Heart left ventricle (tissue), 16 donors: ENCODE measurements around the gene OSBPL7. TPM values are rescaled to one million over a fixed set of nuclear protein-coding genes. Genes with fewer than 3 reads are reported as not detected.
A peak's percentile ranks its signal among the peaks of the same experiment; 100 is the strongest.

Source experiments
- ATAC-seq, 4 donors: fragments of 200-7000 bp; cut with Tn5 transposase; one replicate each; pipeline ENCODE4 v1.9.1; 2020 to 2022; ENCODE audit warnings: moderate library complexity in 4 of 4, mild to moderate bottlenecking in 3 of 4, moderate number of reproducible peaks in 1 of 4
- DNase-seq, 5 donors: peaks; one replicate each; pipeline ENCODE4 v3.0.0-alpha.2; 2020
- H3K27ac ChIP-seq, 12 donors: fragments of 200-600 bp; sonication (generic) in 4 of 12; one replicate each; pipeline versions ENCODE4 v1.5.0 to v1.8.0; 2016 to 2022; ENCODE audit warnings: mild to moderate bottlenecking in 2 of 12
- H3K27me3 ChIP-seq, 9 donors: fragments of 200-600 bp; sonication (generic) in 2 of 9; one replicate each; pipeline versions ENCODE4 v1.5.1 to v1.8.0; 2016 to 2022; ENCODE audit warnings: mild to moderate bottlenecking in 3 of 9
- H3K36me3 ChIP-seq, 9 donors: fragments of 200-600 bp; sonication (generic) in 2 of 9; one replicate each; pipeline versions ENCODE4 v1.5.0 to v1.8.0; 2018 to 2022; ENCODE audit warnings: mild to moderate bottlenecking in 2 of 9
- H3K4me1 ChIP-seq, 12 donors: fragments of 200-600 bp; sonication (generic) in 4 of 12; one replicate each; pipeline versions ENCODE4 v1.5.0 to v1.8.0; 2016 to 2022; ENCODE audit warnings: mild to moderate bottlenecking in 3 of 12
- H3K4me3 ChIP-seq, 12 donors: fragments of 200-600 bp; sonication (generic) in 4 of 12; one replicate each; pipeline versions ENCODE4 v1.5.0 to v1.8.0; 2017 to 2022; ENCODE audit warnings: mild to moderate bottlenecking in 9 of 12, moderate library complexity in 4 of 12
- H3K9me3 ChIP-seq, 12 donors: fragments of 200-600 bp; sonication (generic) in 4 of 12; one replicate each; pipeline versions ENCODE4 v1.5.0 to v1.8.0; 2016 to 2022; ENCODE audit warnings: mild to moderate bottlenecking in 1 of 12
- CTCF ChIP-seq, 12 donors: fragments of 200-600 bp; sonication (generic) in 4 of 12; IDR thresholded peaks; one replicate each; pipeline versions ENCODE4 v1.5.0 to v1.8.0; 2018 to 2022; ENCODE audit warnings: antibody characterized with exemption in 12 of 12, mild to moderate bottlenecking in 5 of 12
- POLR2A ChIP-seq, 2 donors: fragments of 450-650 bp; IDR thresholded peaks; one replicate each; pipeline ENCODE4 v1.6.1; 2017; ENCODE audit warnings: antibody characterized with exemption in 2 of 2, mild to moderate bottlenecking in 2 of 2, moderate library complexity in 2 of 2
- WGBS, 4 donors: extraction: QIAGEN DNeasy Blood & Tissue Kit in 2 of 4; methylation state at CpG; one replicate each; pipeline versions ENCODE4 v1.1.5 to v1.1.7; 2013 to 2018; 5-methylcytosine and 5-hydroxymethylcytosine counted together
- intact Hi-C, 10 donors: fragments of 100-400 bp; cut with DNase I; formaldehyde crosslinking; loops; one replicate each; pipeline versions ENCODE4 v1.11.1 to v1.14.2; 2022
- polyA plus RNA-seq, 2 donors: library from polyadenylated mRNA; stranded (reverse); fragments of 200-250 nt; gene quantifications; one replicate each; pipeline ENCODE4 v1.2.3, GENCODE V29; 2013
- total RNA-seq, 9 donors: library from RNA; depleted of rRNA in 2 of 9; stranded (reverse); fragments of >200 nt in 2 of 9; fragmentation: NEBNext Ultra II Directional in 3 of 9; extraction: Animal tissue kit (Norgen Biotek cat#: 25700) in 3 of 9; gene quantifications; one replicate each; pipeline versions ENCODE4 v1.1.0 to v1.2.4, GENCODE V29; 2016 to 2023
- donor health status: ischemic (EF 13 %, LVEDD 7.1; RV severe dilation, severe dysfunction).
- donor health status: healthy with polysubstance abuse.
- donor health status: DM: no; HTN: yes; CAD: no.
- donor health status: DM: no; HTN: no; CAD: no.
- donor health status: ischemic (EF 25% LVEDD 6.9; RV normal size, moderate dysfunction).
- donor health status: ischemic (EF 25% LVEDD 5.7; RV mildly dilated, moderate dysfunction).
- donor health status: healthy.
- donor health status: DM: yes; HTN: yes; CAD: no.
- donor health status: ischemic (EF 35%, LVEDD 5.7; RV mildly dilated, moderate dysfunction).
- donor health status: nonischemic (EF 11% LVEDD 7.7; RV severe dilation, severe dysfunction).
- donor health status: DM: yes; HTN: yes; CAD: no.
- donor health status: PGD.
- donor health status: ischemic (EF 29% LVEDD 5.4; RV normal size, mild dysfunction).
- donor health status: nonischemic (EF 23%, LVEDD 6.1; RV moderate dilation, normal function).

Gene OSBPL7
- total and polyA plus RNA-seq, 11 donors, result 1.5 to 7.4 (median 5.2) TPM

- intact Hi-C loops, result no loop called here
- Histone ChIP-seq H3K27me3 (no peaks in the 10 kb centered on the region), H3K4me1 (peaks cover 0 to 8% (median 2%) of the 10 kb centered on the region in 12 donors), H3K4me3 (no peak overlapping the region), H3K36me3 (peaks cover 0 to 89% (median 57%) of the 10 kb centered on the region in 9 donors), H3K27ac (no peak overlapping the region), H3K9me3 (no peaks in the 10 kb centered on the region)
- DNase-seq (peak in 3 of 5 donors; percentile 3 to 19 (median 15)), ATAC-seq (peak in 1 of 4 donors; percentile 31)
- TF ChIP-seq POLR2A (IDR thresholded peaks at IDR 0.05) (no peak), CTCF (IDR thresholded peaks at IDR 0.05) (no peak)
- 66 to 81% (median 73%) methylated on average over 10 of the region's 10 CpGs for WGBS, 4 donors
Observed at GRCh38 chr17:47810200-47810821, 11.3 kb downstream of the OSBPL7 start.

GRCh38 chr17:47808830-47809480, 12.6 kb downstream of the OSBPL7 start:
- 92 to 96% (median 95%) methylated on average over 15 to 22 of the region's 22 CpGs for WGBS, 4 donors
- Histone ChIP-seq H3K27me3 (no peaks in the 10 kb centered on the region), H3K4me3 (no peak overlapping the region), H3K36me3 (peaks cover 0 to 75% (median 43%) of the 10 kb centered on the region in 9 donors), H3K4me1 (peaks cover 0 to 10% (median 2%) of the 10 kb centered on the region in 12 donors), H3K27ac (no peak overlapping the region), H3K9me3 (no peaks in the 10 kb centered on the region)
- DNase-seq (peak in 1 of 5 donors; percentile 4), ATAC-seq (no peak)
- TF ChIP-seq POLR2A (IDR thresholded peaks at IDR 0.05) (no peak), CTCF (IDR thresholded peaks at IDR 0.05) (no peak)
- intact Hi-C loops, result loop anchor here in 3 of 10 donors (10.0 kb wide), 2 partner anchors 144 to 584 kb away; no protein-coding TSS in a partner anchor

GRCh38 chr17:47808036-47808829, 13.4 kb downstream of the OSBPL7 start:
- no peaks in the 10 kb centered on the region for H3K9me3 ChIP-seq
- intact Hi-C loops, result loop anchor here in 3 of 10 donors (10.0 kb wide), 2 partner anchors 143 to 583 kb away; no protein-coding TSS in a partner anchor
- ATAC-seq (no peak), DNase-seq (peak in 1 of 5 donors; percentile 0)
- no peak for TF ChIP-seq CTCF (IDR thresholded peaks at IDR 0.05)
- no peak for TF ChIP-seq POLR2A (IDR thresholded peaks at IDR 0.05)
- peaks cover 0 to 68% (median 37%) of the 10 kb centered on the region in 9 donors for H3K36me3 ChIP-seq
- WGBS, 4 donors, result 91 to 94% (median 93%) methylated on average over 13 to 20 of the region's 20 CpGs
- H3K4me1 ChIP-seq, result peaks cover 0 to 10% (median 2%) of the 10 kb centered on the region in 12 donors
- H3K27me3 ChIP-seq, result no peaks in the 10 kb centered on the region
- H3K4me3 ChIP-seq, result no peak overlapping the region
- H3K27ac ChIP-seq, result no peak overlapping the region
